Raji (cell line): Measurements from ENCODE around the gene GET3.

Experiments
- POLR2A ChIP-seq: IDR thresholded peaks from 2 replicates; pipeline ENCODE4 v1.6.1; 2011; ENCODE audit warnings: low read depth, low read length, control low read depth; ENCODE audit not compliant: insufficient read depth

GET3 gene

GRCh38 chr19:12783291-12783848, 46.1 kb downstream of the GET3 start:
- TF ChIP-seq POLR2A: peak; percentile 22; the same call in 1 of the 2 replicates

DNA sequence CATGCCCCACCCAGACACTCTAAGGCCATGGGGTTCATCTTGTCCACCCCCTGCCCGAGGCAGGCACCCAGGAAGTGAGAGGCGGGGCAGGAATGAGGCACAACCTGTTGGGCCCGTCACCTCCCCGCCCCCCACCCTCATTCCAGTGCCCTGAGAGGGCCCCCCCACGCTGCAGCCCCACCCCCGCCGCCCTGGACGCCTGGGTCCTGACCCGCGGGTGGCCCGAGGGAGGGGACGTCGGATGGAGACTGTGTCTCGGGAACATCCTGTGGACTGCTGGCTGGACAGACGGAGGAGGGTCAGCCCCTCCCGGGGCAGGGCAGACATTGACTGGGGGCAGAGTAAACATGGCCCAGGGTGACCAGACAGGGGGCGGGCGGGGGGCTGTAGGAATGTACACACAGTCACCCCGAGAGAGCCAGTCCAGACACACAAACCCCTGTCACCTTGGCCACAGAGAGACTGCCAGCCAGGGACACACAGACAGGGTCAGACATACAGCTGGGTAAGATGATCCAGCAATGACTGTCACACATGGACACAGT, 46.6 kb downstream of the GET3 start:
- 0 out of 2 replicates have a peak, but pooled peaks have one; percentile 4 for TF ChIP-seq POLR2A

GRCh38 chr19:12784394-12784870, 47.1 kb downstream of the GET3 start:
- peak; percentile 31 for TF ChIP-seq POLR2A

- TF ChIP-seq POLR2A: peak; percentile 32
These were observed 47.7 kb downstream of the GET3 start for GRCh38 chr19:12784871-12785430.

DNA sequence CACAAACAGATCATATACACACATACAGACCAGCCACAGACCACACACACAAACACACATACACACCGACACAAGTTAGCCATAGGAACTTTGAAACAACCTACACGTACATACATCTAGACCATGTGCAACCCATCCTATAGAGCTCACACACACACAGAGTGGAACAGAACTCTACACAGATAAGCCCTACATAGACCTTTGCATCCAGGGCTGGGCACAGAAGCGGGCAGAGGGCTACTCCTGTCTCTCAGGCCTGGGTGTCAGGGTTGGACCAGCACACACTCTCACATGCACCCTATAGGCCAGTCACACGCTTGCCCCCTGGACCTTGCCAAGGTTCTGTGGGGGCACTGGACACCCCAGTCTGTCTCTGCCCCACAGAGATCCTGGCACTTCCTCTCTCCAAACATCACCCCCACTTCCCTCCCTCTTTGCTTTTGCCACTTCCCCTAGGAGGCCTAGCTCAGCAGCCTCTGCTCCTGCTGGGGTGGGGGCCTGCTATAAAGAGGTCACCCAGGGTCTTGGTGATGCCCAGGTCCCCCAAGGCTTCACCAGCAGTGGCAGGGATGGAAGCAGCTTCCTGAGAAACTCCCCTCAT, 48.2 kb downstream of the GET3 start:
- no peak; the same call in 1 of the 2 replicates for TF ChIP-seq POLR2A

- peak; percentile 24; the same call in 1 of the 2 replicates for TF ChIP-seq POLR2A
These were observed 49.0 kb downstream of the GET3 start for GRCh38 chr19:12786141-12786870.

- TF ChIP-seq POLR2A: 0 out of 2 replicates have a peak, but pooled peaks have one; percentile 3
These were observed 49.7 kb downstream of the GET3 start for GRCh38 chr19:12786952-12787351.

DNA sequence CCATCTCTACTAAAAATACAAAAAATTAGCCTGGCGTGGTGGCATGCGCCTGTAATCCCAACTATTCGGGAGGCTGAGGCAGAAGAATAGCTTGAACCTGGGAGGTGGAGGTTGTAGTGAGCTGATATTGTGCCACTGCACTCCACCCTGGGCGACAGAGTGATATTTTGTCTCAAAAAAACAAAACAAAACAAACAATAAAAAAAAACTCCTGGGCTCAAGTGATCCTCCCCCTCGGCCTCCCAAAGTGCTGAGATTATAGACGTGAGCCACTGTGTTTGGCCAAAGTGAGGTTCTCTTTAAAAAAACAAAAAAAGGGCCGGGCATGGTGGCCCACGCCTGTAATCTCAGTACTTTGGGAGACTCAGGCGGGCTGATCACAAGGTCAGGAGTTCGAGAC, 50.2 kb downstream of the GET3 start:
- TF ChIP-seq POLR2A: no peak

GRCh38 chr19:12788042-12788681, 50.9 kb downstream of the GET3 start:
- no peak for TF ChIP-seq POLR2A

GRCh38 chr19:12788682-12789097, 51.4 kb downstream of the GET3 start:
- peak; percentile 45 for TF ChIP-seq POLR2A

- peak; percentile 60 for TF ChIP-seq POLR2A
These were observed 52.0 kb downstream of the GET3 start for GRCh38 chr19:12789098-12789903.

- TF ChIP-seq POLR2A: peak; percentile 58
These were observed 52.8 kb downstream of the GET3 start for GRCh38 chr19:12789904-12790619.

DNA sequence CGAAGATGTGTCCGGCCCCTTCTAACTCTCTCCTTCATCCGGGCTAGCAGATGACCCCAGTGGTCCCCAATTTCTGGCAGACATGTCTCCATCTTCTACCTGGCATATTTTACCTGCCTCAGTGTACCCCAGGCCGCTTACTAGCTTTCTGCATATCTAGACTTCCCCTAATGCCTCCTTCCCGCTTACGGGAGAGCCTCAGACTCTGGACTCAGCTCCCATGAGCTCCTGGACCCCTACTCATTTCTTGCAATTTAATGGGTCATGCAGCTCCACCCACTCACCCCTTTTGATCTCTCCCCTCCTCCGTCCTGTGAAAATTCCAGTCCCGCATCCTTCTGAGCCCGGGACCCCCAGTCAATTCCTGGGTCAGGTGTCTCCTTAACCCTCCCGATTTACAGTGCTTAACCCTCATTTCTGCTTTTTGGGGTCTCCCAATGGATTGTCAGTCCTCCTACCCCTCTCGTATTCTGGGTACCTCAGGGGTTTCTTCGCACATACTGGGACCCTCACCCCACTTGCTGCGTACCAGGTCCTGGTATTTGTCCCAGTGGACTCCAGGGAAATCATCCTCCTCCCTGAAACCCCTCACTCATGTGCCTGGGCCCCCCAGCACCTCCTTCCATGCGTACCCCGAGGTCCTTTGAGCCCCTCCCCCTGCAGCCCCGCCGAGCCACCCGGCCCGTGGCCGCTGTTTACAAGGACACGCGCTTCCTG, 53.5 kb downstream of the GET3 start:
- no peak for TF ChIP-seq POLR2A
